HG02938 (cell line): Measurements from ENCODE around the gene ACSS1.
A peak's percentile ranks its signal among the peaks of the same experiment; 100 is the strongest.

ENCODE experiments used
- ATAC-seq: cut with Tn5 transposase; IDR thresholded peaks from one replicate; pipeline ENCODE4 v1.9.1; 2021; ENCODE audit warnings: mild to moderate bottlenecking, moderate library complexity; ENCODE audit not compliant: unreplicated experiment

The ACSS1 gene

DNA sequence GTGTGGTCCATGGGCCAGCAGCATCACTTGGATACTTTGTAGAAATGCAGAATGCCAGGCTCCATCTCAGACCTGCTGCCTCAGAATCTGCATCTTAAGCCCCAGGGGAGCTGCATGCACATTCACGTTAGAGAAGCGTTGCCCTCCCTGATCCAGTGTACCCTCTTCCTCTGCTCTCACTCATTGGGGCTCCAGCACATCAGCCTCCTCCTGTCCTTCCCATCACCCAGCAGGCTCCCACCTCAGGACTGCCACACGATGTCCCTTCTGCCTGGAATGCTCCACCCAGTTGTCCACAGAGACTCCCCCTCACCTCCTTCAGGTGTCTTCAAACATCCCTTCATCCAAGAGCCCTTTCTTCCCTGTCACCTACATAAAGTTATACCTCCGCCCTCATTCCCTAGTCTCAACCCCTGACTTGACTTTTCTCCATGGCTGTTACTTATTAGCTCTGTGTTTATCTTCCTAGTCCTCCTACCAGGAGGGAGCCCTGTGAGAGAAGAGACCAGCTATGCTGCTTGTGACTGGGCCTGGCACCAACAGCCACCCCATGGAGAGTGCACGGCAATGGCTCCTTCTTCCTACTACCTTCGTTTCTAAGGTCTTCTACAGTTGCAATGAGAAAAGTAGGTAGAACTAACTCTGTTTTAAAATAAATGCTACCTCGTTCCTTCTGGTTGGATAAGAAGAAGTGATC, 3.3 kb upstream of the ACSS1 start:
- ATAC-seq = no peak

DNA sequence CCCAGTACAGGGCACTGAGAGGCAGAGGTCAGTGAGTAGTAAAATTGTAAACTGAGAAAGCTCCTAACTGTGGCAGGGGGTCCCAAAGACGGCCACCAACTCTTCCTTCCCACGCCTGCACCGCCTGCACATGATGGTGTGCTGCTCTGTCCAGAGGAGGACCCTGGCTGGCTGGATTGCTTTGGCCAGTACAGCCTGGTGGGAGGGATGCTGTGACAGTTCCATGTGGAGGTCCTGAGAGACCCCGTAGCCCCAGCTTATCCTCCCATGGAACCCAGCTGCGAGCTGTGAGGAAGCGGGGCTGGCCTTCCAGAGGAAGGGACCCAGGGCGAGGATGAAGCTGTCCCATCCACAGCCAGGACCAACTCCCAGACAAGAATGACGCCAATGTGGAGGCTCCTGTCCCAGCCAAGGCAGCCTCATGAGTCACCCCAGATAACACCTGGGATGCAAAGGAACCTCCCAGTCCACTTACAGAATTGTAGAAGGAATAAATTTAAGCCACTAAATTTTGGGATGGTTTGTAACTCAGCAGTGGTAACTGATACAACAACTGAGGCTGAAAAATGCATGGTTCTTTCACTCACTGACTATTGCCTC, 2.0 kb upstream of the ACSS1 start:
- no peak for ATAC-seq

DNA sequence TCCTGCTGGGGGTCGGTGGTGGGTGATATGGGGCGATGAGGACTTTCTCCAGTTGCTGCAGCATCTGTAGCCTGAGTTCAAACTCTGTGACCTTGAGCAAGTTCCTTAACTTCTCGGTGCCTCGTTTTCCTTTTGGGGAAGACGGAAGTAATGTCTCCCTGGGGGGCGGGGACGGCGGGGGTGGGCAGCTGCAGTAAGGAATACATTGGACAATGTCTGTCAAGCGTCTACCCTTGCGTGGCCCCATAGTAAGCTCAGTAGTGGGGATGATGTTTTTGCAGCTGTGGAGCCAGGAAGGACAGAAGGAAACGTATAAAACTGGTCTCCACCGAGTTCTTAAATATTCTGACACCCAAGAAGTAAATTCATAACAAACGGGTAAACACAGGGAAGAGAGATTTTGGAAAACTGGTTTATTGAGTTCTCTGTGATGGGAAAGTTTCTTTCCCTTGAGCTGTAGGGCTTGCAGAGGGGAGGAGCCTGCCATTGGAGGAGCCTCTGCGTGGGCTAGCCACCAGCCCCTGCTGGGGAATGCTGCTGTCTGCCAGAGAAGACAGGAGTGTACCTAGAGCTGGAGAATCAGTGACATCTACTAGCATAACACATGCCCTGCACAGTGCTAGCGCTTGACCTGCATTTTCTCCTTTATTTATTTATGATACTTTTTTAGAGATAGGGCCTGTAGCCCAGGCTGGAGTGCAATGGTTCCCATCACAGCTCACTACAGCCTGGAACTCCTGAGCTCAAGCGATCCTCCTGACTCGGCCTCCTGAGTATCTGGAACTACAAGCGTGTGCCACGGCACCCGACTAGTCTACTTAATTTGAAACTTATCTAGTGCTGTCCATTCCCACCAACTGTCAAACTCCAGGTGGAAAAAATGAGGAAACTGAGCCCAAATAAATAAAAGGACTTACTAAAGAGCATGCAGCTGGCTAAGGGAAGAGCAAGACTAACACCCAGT, 1.2 kb upstream of the ACSS1 start:
- no peak for ATAC-seq

DNA sequence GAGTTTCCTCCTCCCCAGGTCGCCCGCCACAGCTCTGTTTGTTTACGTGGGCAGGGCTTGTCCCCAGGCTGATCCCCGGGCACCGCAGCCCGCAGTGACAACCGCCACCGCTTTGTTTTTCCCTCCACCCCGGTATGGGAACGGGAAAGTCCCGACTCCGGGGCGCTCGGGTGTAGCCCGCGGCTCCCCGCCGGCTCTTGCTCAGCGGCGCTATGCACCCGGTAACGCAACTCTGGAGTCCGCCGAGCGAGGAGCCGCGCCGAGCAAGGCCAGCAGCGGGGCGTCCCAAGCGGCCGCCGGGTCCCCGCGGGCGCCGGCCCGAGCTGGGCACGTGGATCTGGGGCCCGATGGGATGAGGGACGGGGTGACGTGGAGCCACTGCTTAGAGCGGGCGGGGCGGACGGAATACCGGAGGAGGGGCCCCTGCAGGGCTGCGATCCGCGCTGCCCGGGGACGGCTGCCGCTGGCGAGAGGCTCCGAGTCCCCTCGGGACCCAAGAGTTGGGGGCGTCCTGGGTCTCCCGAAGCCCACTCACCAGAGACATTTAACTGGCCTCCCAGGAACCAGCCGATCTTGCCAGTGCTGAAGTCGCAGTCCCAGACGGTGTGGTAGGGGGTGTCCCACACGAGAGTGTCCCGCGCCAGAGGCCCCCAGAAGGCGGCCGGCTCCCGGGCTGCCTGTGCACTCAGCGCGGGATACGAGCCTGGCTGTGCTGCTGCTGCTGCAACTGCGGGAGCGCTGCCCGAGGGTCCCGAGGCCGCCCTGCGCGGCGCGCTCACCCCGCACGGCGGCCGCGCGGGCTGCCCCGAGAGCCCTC, 497 bp downstream of the ACSS1 start:
- peak; percentile 20 for ATAC-seq

DNA sequence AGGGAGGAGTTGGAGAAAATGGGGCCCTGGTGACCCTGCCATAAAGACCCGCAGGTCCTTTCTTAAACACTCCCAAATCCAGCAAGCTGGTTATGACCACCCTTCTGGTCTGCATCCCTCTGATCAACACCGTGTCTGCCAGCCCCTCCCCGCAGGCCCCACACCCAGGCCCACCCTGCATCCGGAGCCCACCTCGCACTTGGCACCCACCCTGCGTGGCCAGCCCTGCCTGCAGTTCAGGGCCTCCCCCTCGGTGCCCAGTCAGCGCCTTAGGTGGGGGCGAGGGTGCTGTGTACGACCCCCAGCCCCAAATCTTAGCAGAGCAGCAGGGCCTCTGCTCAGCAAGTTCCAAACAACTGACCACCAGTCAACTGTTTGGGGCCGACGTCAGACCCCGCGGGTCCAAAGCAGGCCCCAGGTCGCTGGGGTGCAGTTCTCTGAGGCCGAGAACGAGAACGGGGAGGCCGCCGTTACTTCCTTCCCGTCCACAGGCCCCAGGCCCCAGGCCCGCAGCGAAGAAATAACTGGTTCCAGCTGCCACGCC, 1.2 kb downstream of the ACSS1 start:
- peak; percentile 28 for ATAC-seq

DNA sequence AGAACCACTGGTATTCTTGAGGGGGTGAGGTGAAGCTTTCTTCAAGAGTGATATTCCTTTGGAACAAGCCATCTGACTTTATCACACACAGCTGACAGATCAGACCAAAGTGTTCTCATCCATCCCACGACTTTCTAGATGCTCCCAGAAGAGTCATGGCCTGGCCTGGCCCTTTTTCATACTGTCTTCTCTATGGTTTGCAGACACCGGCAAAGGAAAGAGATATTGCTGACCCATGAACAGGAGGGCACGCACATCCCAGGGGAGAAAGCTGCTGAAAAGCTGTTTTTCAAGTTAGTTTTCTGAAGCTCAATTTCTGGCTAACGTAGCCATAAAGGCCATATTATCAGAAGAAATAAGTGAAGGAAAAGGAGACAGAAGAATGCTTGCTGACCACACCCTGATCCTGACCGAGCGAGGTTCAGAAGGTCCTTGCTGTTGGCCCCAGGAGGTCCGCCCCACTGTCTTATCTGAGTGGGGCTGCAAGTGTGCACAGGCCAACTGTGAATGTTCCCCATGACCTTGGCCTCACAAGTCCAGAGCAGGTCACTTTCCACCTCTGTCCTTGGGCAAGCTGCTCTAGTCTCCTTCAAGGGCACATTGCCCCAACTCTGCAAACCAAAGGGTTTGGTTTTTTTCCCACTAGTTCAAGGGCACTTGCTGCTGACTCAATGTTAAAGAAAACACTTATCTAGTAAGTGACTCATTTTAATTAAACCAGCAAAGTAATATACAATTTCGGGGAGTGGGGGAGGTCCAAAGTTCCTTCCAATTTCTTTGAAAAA, 2.0 kb downstream of the ACSS1 start:
- ATAC-seq = no peak

DNA sequence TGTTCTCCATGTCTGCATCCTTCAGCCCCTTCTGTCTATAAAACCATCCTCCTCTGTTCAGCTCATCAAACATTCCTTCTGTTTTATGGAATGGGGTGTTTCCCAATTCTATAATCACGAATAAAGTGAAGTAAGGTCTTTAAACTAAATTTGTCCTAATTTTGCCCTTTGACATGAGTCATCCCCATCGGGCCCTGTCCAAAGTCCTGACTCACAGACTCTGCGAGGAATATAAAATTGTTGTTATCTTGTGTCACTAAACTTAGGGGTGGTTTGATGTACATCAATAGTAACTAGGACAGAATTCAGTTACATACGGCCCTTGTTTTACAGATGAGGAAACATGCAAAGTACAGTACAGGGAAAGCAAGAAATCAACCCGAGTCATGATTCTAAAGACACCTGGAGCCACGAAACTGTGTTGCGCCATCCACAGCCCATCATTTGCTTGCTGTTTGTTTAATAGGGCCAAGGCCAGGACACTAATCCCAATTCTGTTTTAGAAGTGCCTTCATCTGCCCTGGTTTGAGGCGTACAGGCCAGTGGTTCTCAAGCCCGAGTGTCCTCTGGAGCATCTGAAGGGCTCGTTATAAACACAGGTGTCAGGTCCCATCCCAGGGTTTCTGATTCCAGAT, 2.8 kb downstream of the ACSS1 start:
- ATAC-seq = no peak

DNA sequence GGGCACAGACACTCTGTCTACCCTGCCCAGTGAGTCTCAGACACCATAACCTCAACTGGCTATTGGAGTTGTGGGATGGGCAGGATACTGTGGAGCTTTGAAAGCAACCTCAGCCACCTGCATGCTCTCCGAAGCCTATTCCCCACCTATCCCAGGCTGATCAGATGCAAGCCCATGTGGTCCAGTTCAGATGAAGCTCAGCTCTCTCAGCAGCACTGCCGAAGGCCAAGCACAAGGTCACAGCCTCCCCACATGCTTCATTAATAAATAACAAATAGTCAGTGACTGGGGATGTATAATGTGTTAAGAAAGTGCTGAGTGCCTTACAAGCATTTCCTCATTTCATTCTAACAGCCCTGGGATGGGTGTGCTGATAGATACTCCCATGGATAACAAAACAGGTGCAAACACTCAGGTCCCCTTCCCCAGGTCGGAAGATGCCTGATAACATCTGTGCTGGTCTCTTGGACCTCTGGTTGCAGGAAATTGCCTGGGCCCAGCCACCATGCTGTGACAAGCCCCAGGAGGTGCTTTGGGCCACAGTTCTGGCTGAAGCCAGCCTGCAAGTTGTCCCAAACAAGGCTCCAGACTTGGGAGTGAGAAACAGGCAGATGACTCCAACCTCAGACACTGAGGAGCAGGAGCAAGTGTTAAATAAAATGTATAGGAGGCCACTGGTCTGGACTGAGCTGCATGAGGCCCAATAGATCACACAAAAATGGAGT, 3.7 kb downstream of the ACSS1 start:
- no peak for ATAC-seq

DNA sequence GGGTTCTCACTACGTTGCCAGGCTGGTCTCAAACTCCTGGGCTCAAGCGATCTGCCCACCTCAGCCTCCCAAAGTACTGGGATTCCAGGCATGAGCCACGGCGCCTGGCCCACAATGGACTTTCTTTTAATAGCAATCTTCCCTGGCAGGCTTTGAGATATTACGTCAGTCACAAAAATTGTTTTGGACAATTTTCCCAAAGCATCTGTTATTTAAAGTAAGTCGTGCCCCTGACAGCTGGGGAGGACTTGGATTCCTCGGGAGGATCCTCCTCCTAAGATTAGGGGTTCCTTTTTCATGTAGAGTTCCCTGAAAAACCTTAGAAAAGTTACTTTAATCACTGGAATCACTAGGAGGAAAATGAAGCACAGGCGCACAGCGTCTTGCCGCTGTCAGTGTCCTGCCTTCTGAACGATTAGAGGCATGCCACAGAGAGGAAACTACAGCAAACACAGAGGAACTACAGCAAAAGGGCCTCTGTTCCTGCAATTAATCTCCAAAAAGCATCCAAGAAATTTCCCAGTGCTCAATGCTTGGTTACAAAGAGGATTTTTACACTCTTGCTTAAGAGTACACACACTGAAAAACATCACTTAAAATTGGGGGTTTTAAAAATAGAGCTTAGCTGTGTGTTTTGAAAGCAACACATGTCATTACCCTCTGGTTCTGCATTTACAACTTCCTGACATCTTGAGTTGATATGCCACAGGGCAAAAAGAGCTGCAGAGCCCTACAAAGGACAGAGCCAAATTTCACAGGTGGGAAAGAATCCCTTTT, 4.5 kb downstream of the ACSS1 start:
- ATAC-seq = no peak

DNA sequence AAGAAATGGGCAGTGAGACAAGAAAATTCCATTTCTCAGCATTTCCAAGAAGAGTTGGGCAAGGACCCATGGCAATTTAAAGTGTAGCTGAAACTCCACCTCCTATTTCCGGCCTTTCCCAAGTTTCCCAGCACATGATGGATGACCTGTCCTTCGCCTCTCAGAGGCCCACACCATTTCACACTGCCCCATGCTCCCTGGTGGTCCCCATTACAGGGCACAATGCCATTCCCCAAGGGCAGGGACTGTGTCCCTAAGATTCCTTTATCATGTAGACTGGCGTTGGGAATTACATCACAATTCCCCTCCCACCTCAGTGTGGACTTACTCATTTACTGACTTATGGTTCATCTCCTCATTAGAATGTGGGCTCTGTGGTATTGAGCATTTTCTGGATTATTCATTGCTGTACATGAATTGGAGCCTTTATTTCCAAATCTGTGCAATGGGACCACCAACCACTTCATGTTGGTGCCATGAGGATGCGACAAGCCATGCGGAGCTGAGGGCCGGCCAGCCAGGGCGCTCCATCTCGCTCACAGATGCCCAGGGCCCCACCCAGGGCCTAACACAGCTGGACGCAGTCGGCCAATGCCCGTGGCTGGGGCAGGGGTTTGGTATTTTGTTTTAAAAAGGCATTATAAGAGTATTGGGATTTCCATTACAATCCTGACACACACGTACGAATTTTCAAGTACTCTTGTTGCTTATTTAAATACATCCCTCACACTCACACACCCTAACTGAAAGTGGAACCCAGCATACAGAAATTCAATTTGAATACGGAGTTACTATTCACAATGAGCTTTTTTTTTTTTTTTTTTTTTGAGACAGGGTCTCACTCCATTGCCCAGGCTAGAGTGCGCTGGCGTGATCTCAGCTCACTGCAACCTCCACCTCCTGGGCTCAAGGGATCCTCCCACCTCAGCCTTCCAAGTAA, 5.4 kb downstream of the ACSS1 start:
- no peak for ATAC-seq

DNA sequence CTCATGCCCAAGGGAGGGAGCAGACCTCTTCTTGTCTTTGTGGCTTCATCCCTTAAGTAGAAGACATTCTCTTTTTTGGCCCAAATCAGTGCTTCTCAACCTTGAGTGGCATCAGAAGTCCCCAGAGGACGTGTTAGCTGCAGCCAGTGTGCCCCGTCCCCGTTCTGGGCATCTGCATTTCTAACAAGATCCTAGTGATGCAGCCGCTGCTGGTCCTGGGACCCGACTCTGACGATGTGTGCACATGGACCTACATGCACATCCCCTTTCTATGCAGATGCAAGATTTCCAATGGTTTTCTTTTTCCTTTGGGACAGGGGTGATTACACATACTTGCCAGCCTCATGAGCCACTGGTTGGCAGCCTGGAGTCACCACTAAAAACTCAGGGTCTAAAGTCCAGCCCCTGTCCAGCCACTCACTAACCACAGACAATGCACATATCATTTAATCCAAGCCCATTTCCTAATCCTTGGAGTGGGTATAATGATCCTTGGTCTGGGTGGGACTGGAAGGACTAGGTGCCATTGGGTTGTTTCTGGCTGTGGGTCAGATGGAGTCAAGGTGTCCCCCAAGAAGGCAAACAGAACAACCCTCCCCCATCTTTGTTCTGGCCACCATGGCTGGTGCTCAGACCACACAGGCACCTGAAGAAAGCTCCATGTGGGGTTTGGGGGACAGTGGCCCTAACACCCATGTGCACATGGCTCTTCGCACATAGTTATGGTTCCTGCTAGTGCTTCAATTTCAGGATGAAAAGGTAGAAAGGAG, 6.4 kb downstream of the ACSS1 start:
- ATAC-seq = no peak

DNA sequence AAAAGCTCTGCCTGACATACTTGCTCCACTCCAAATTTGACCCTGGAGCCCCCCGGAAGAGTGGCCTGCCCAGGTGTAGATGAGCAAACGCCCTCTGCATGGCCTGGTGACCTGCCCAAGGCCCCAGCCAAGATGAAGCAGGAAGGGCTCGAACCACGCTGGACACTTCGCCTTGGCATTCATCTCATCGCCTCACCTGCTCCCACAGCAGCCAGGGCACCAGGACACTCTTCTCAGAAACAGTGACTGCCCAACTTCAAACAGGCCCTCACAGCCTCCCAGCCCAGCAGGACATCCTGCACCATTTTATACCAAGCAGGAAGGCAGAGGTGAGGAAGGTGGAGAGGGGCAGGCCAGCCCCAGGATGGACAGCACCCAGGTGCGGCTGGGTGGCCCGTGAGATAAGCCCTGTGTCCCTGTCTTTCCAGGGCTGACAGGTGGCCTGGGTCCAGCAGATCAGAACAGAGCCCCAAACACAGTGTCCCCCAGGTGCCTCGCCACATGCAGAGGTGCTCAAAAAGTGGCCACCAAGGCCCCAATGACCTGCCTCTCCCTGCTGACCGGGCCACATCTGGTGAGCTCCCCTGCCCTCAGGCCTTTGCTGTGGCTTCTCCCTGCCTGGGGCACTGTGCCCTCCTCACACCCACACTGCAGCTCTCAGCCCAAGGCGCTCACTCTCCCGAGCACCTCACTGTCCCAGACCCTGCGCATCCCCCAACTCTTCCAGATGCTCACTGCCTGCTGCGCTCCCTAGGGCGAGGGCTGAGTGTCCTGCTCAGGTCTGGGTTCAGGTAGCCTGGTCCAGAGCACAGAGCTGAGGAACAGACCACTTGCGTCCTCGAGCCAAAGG, 7.2 kb downstream of the ACSS1 start:
- ATAC-seq = no peak

DNA sequence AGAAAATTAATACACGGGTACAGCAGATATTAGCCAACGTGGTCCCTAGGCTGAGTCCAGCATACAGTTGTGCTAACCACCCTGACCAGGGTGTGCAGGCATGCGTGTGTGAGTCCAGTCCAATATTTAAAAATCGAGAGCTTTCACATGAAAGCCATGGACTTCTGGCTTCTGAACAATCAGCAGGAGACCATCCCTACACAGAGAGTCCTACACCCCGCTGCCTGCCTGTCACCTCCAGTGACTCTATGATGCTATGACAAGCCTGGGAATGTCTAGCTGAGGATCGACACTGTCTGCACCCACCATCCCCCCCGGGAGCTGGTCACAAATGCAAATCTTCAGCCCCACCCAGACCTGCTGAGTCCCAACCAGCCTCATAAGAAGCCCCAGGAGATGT, 7.9 kb downstream of the ACSS1 start:
- no peak for ATAC-seq

DNA sequence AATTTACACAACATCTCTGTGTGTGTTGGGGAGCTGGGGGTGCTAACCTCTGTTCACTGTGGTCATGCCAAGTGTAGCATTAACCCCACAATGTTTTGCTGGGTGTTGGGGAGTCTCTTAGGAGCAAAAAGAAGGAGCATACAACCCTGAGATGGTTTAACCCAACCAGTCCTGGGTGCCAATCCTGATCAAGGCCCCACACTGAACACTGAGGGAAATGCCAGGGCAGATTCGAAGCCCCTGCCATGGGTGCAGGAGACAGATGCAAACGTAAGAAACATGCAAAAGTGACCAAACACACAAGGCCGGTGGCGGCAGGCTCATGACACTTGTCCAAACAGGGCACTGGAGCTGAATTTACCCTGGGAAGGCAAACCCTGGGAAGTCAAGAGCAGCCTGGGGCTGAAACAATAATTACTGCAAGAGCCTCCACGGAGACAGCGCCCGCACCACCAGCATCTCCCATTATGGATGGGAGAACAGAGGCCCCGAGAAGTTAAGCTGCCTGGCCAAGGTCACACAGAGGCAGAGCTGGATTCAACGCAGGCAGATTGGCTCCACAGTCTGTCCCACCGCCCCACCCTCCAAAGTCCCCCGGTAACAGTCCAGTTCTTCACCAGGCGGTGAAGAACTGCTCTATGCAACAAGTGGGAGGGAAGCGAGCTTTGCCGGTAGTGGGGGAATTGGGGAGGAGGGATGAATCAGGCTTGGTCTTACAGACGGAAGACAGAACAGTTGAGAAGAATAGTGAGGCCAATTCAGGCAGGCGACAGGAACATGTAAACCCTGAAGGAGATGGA, 8.5 kb downstream of the ACSS1 start:
- ATAC-seq = no peak
